DND-41 (cell line): ENCODE results near the gene SCN9A.
"Not testable (repeated sequence)": the region's sequence is repeated elsewhere in the genome, so short reads cannot be mapped to it uniquely, and the experiment has no call there.

Experiments
- ATAC-seq: fragments of 200-7000 bp; cut with Tn5 transposase; 3 replicates; pipeline ENCODE4 v1.9.1; 2021; ENCODE audit warnings: low read depth; ENCODE audit not compliant: insufficient read depth
- DNase-seq: peaks from one replicate; pipeline ENCODE4 v3.0.0-alpha.2; 2020
- H2AFZ ChIP-seq: 2 replicates; pipeline ENCODE4 v1.6.0; 2012; ENCODE audit warnings: low read depth, low read length
- H3K27ac ChIP-seq: 2 replicates; pipeline ENCODE4 v1.5.1; 2012; ENCODE audit warnings: low read length, inconsistent platforms
- H3K27me3 ChIP-seq: fragments of 200-600 bp; sonication (generic); 2 replicates; pipeline ENCODE4 v1.6.0; 2012; ENCODE audit warnings: low read length, mild to moderate bottlenecking, inconsistent platforms; ENCODE audit not compliant: insufficient read depth, poor library complexity
- H3K36me3 ChIP-seq: 2 replicates; pipeline ENCODE4 v1.5.1; 2012; ENCODE audit warnings: low read length, inconsistent platforms; ENCODE audit not compliant: insufficient read depth
- H3K4me1 ChIP-seq: 2 replicates; pipeline ENCODE4 v1.5.1; 2012; ENCODE audit warnings: mild to moderate bottlenecking, low read length; ENCODE audit not compliant: insufficient read depth
- H3K4me2 ChIP-seq: 2 replicates; pipeline ENCODE4 v1.6.0; 2012; ENCODE audit warnings: mild to moderate bottlenecking, moderate library complexity, low read length, inconsistent platforms; ENCODE audit not compliant: insufficient read depth
- H3K4me3 ChIP-seq, 2 experiments: fragments of 200-600 bp in 1 of 2; shearing (Covaris generic) in 1 of 2; 2 replicates each; pipeline ENCODE4 v1.5.1; 2012 to 2016; ENCODE audit warnings: inconsistent platforms in 2 of 2, low read length in 2 of 2, mild to moderate bottlenecking in 2 of 2, low read depth in 1 of 2, moderate library complexity in 1 of 2
- H3K79me2 ChIP-seq: 2 replicates; pipeline ENCODE4 v1.6.0; 2012; ENCODE audit warnings: low read length, inconsistent platforms; ENCODE audit not compliant: insufficient read depth
- H3K9ac ChIP-seq: 2 replicates; pipeline ENCODE4 v1.6.0; 2012; ENCODE audit warnings: low read depth, mild to moderate bottlenecking, inconsistent platforms, low read length, moderate library complexity
- H3K9me3 ChIP-seq: 2 replicates; pipeline ENCODE4 v1.5.1; 2012; ENCODE audit warnings: low read length, moderate library complexity, mild to moderate bottlenecking, inconsistent platforms; ENCODE audit not compliant: insufficient read depth, severe bottlenecking
- H4K20me1 ChIP-seq: 2 replicates; pipeline ENCODE4 v1.6.0; 2012; ENCODE audit warnings: low read length; ENCODE audit not compliant: insufficient read depth
- EZH2 ChIP-seq: IDR thresholded peaks from 3 replicates; pipeline ENCODE4 v1.6.1; 2012; ENCODE audit warnings: borderline replicate concordance, low read depth, mild to moderate bottlenecking, moderate library complexity, low read length, inconsistent platforms; ENCODE audit not compliant: severe bottlenecking
- TF ChIP-seq, protein P1 (sequence below): IDR thresholded peaks from 2 replicates; pipeline ENCODE4 v1.5.1; 2012; ENCODE audit warnings: borderline replicate concordance, low read length, moderate library complexity, mild to moderate bottlenecking; ENCODE audit not compliant: poor library complexity, severe bottlenecking; ENCODE audit errors: extremely low read depth

Gene SCN9A

GRCh38 chr2:166314022-166314759 lies 61.6 kb downstream of the SCN9A start:
- DNase-seq: no peak
- Histone ChIP-seq H3K9ac (no peak overlapping the region), H3K4me2 (no peak overlapping the region), H2AFZ (no peak overlapping the region), H3K27me3 (no peaks in the 10 kb centered on the region), H3K4me3 (no peak overlapping the region), H3K27ac (no peak overlapping the region), H3K36me3 (no peaks in the 10 kb centered on the region), H4K20me1 (no peaks in the 10 kb centered on the region), H3K79me2 (no peaks in the 10 kb centered on the region), H3K9me3 (no peaks in the 10 kb centered on the region), H3K4me1 (no peaks in the 10 kb centered on the region)
- no peak for ATAC-seq
- TF ChIP-seq, protein P1, sequence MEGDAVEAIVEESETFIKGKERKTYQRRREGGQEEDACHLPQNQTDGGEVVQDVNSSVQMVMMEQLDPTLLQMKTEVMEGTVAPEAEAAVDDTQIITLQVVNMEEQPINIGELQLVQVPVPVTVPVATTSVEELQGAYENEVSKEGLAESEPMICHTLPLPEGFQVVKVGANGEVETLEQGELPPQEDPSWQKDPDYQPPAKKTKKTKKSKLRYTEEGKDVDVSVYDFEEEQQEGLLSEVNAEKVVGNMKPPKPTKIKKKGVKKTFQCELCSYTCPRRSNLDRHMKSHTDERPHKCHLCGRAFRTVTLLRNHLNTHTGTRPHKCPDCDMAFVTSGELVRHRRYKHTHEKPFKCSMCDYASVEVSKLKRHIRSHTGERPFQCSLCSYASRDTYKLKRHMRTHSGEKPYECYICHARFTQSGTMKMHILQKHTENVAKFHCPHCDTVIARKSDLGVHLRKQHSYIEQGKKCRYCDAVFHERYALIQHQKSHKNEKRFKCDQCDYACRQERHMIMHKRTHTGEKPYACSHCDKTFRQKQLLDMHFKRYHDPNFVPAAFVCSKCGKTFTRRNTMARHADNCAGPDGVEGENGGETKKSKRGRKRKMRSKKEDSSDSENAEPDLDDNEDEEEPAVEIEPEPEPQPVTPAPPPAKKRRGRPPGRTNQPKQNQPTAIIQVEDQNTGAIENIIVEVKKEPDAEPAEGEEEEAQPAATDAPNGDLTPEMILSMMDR: no peak
- no peak for TF ChIP-seq EZH2

DNA sequence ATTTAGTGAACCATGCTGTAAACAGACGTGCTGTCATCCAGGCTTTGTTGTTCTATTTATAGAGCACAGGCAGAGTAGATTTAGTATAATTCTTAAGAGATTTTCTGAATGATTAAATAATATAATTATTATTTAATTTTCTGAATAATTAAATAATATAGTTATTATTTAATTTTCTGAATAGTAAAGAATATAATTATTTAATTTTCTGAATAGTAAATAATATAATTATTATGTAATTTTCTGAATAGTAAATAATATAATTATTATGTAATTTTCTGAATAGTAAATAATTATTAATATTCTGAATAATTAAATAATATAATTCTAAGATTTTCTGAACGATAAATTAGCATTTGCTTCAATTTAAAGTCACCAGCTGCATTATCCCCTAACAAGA lies 62.9 kb downstream of the SCN9A start:
- not testable (repeated sequence) for H3K79me2 ChIP-seq, H3K27me3 ChIP-seq

GRCh38 chr2:166307326-166307725 lies 68.4 kb downstream of the SCN9A start:
- H3K9me3 ChIP-seq: no peaks in the 10 kb centered on the region
- no peak overlapping the region for H3K4me2 ChIP-seq
- TF ChIP-seq, protein P1: no peak
- TF ChIP-seq EZH2: no peak
- no peaks in the 10 kb centered on the region for H3K79me2 ChIP-seq
- no peaks in the 10 kb centered on the region for H3K4me1 ChIP-seq
- ATAC-seq (no peak), DNase-seq (no peak)
- H2AFZ ChIP-seq: no peak overlapping the region
- no peak overlapping the region for H3K9ac ChIP-seq
- H3K27ac ChIP-seq: no peak overlapping the region
- H3K27me3 ChIP-seq: no peaks in the 10 kb centered on the region
- H3K36me3 ChIP-seq: no peaks in the 10 kb centered on the region
- H4K20me1 ChIP-seq: no peaks in the 10 kb centered on the region
- no peak overlapping the region for H3K4me3 ChIP-seq

More for the DNA sequence above, 62.9 kb downstream of the SCN9A start:
- H3K9me3 ChIP-seq, H3K4me2 ChIP-seq, H3K27ac ChIP-seq, H2AFZ ChIP-seq, H3K4me3 ChIP-seq, H3K9ac ChIP-seq, H3K36me3 ChIP-seq, ATAC-seq, DNase-seq, H4K20me1 ChIP-seq, H3K4me1 ChIP-seq: not testable (repeated sequence)

DNA sequence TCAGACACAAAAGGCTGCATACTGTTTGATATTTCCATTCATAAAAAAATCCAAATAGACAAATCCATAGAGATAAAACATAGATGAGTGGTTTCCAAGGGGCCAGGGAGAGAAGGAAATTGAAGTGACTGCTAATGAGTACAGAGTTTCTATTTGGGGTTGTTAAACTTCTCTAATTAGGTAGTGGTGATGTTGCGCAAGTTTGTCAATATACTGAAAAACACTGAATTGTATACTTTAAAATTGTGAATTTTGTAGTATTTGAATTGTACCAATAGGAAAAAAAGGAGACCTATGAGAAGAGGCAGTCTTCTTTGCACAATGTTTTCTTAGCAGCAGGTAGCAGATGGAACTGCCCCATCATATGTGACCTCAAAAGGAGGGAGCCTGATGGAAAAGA lies 71.1 kb downstream of the SCN9A start:
- no peak overlapping the region for H3K9ac ChIP-seq
- TF ChIP-seq, protein P1: no peak
- TF ChIP-seq EZH2: no peak
- no peak for DNase-seq
- no peaks in the 10 kb centered on the region for H3K36me3 ChIP-seq
- H3K4me3 ChIP-seq: no peak overlapping the region
- no peaks in the 10 kb centered on the region for H4K20me1 ChIP-seq
- H3K9me3 ChIP-seq: no peaks in the 10 kb centered on the region
- no peaks in the 10 kb centered on the region for H3K79me2 ChIP-seq
- no peak overlapping the region for H3K27ac ChIP-seq
- no peak overlapping the region for H3K4me2 ChIP-seq
- no peaks in the 10 kb centered on the region for H3K4me1 ChIP-seq
- H3K27me3 ChIP-seq: no peaks in the 10 kb centered on the region
- no peak overlapping the region for H2AFZ ChIP-seq
- ATAC-seq: no peak
